GM13976 (cell line): Measurements from ENCODE around the gene SLC8A1.

Source experiments
- DNase-seq: peaks from one replicate; pipeline ENCODE4 v3.0.0; 2012; ENCODE audit warnings: low spot score
- in situ Hi-C: fragments of 300-500 bp; cut with MboI; formaldehyde crosslinking; loops from one replicate; pipeline ENCODE4 v1.12.0; 2022; ENCODE audit warnings: low sequenced_read_pairs, mixed read lengths, inconsistent platforms; ENCODE audit not compliant: unreplicated experiment
- TF ChIP-seq, protein P1 (sequence below): IDR thresholded peaks from 2 replicates; pipeline ENCODE4 v1.5.1; 2012; ENCODE audit warnings: borderline replicate concordance, mild to moderate bottlenecking; ENCODE audit not compliant: insufficient read depth; ENCODE audit errors: extremely low read depth, missing control alignments, control extremely low read depth

Gene SLC8A1

DNA sequence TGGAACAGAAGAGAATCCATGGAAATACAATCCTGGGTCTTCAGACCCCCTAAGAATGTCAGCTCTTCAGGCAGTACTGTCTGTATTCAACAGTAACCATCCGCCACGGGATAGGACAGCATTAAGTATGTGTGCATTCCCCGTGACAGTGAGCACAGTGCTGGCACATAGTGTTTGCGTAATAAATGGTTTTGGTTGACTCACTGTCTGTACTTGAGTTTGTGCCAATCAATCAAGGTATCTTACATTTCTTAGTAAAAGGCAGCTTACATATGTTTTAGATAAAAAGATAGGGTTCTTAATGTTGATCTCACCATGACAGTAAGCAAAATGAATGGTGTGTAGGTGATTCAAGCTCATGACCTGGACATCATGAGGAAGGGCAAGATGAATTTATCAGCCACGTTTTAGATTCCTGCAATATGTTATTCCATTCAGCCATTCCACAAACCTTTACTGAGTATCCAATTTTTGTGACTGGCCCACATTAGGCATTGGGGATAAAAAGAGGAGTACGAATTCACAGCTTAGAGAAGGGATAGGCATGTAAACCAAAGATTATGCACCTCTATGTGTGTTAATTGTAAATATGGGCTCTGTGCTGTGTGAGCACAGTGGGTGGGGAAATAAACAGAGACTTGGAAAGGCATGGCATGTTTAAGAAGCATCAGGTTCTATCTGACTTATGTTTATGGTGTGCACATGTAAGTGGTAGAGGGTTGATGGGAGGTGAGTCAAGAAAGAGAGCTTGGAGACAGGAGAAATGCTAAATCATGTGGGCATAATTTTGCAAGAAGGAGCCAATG lies 258.8 kb downstream of the SLC8A1 start:
- in situ Hi-C loops = no loop called here
- no peak for DNase-seq
- TF ChIP-seq, protein P1, sequence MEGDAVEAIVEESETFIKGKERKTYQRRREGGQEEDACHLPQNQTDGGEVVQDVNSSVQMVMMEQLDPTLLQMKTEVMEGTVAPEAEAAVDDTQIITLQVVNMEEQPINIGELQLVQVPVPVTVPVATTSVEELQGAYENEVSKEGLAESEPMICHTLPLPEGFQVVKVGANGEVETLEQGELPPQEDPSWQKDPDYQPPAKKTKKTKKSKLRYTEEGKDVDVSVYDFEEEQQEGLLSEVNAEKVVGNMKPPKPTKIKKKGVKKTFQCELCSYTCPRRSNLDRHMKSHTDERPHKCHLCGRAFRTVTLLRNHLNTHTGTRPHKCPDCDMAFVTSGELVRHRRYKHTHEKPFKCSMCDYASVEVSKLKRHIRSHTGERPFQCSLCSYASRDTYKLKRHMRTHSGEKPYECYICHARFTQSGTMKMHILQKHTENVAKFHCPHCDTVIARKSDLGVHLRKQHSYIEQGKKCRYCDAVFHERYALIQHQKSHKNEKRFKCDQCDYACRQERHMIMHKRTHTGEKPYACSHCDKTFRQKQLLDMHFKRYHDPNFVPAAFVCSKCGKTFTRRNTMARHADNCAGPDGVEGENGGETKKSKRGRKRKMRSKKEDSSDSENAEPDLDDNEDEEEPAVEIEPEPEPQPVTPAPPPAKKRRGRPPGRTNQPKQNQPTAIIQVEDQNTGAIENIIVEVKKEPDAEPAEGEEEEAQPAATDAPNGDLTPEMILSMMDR = no peak

DNA sequence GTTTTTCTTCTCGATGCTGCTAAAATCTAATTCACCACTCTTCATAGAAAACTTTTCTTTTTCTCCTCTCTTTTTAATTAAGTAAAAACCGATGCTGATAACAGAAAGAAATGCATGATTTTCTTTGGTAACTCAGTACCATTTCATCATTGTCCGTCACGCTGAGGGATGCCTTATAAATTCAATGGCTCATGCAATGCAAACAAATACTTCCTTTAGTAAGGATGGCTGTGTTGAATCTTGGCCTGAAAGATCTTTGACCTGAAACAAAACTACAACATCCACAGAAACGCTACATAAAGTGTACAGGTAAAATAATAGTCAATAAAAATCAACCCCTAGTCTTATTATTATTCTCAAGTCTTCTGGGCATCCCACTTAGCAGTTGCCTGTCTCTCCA lies 261.4 kb downstream of the SLC8A1 start:
- no peak for DNase-seq
- in situ Hi-C loops = no loop called here
- TF ChIP-seq, protein P1 = no peak

DNA sequence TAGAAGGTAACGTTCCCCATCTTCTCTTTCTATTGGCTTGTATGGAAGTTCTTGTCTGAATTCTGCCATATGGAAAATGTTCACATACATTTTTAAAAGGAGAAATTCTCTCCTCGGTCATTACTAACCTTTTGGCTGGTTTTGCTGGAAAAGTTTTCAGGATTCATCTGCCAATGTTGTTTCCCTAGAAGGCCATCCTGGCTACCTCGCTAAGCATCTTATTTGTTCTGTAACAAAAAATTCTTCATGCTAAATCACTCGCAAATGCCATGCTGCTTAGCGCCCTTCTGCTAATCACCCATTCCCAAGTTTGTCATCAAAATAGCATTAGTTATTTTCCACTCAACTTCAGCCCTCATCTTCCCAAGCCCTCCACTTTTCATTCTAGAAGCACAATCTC lies 262.0 kb downstream of the SLC8A1 start:
- in situ Hi-C loops = no loop called here
- TF ChIP-seq, protein P1 = no peak
- DNase-seq = no peak

DNA sequence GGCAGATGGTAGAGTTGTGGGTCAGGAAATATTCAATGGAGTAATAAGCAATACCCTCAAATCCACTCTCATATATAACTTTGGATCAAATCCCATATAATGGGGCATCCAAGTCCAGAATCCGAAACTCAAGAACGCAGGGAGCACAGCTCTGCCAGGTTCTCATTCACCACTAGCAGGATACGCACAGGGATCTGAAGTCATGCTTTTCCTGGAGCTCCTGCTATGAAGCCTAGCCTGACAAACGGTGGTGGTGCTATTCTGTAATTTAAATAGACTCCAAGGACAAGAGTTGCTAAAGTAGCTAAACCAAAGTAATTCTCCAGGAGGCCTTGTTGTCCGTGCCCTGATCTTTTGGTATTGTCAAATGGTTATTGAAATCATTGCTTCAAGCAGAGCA lies 264.8 kb downstream of the SLC8A1 start:
- TF ChIP-seq, protein P1 = no peak
- DNase-seq = no peak
- in situ Hi-C loops = no loop called here

DNA sequence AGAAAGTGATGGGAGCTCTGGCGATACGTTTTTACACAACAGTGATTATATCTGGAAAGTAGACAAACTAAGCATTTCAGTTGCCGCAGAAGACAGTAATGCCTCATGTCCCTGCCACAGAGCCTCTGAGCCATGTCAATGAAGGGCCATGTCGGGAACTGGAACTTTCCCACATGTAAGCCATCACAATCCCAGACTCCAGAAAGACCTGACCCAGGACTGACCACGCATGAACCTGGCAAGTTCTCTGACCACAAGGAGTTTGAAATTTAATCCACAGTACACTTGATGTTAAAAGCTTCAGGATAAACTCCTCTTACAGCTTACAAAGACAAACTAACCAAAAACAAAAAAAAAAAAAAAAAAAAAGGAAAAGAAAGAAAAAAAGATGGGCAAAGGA lies 267.3 kb downstream of the SLC8A1 start:
- in situ Hi-C loops = no loop called here
- TF ChIP-seq, protein P1 = no peak
- no peak for DNase-seq

DNA sequence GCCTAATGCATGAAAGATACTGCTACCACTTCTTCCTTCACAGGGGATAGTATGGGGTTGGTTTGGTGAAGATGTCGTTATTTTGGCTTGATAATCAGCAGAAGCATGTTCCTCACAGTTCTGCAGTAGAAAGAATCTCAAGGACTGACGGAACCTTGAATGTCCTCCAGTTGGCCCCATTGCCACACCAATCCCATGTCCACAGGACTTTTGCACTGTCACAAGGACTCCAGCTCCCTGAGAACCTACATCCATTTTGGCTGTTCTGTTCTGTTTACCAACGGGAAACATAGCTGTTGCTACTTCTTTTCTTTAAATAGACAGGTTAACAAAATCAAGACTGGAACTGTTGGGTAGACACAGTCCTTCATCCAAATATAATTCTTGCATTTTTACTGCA lies 270.0 kb downstream of the SLC8A1 start:
- no peak for DNase-seq
- in situ Hi-C loops = no loop called here
- TF ChIP-seq, protein P1 = no peak

DNA sequence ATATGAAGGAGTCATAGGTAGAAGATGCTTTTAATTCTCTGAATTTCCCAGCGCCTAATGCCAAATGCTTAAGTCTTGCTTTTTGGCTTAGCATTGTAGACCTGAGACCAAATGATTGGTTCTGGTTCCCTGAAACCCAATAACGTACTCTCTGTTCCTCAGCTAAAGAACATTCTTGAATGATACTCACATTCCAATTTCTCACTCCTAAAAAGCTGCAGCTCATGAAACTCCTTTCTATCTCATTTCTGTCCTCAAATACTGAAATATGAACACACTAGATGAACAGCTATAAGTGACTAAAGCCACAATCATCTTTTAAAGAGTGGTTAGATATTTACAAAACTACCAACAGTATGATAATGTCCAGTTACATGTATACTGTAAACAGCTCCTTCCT lies 272.1 kb downstream of the SLC8A1 start:
- no peak for DNase-seq
- TF ChIP-seq, protein P1 = no peak
- in situ Hi-C loops = no loop called here
